Stimulated activated CD4-positive, alpha-beta T cell treated with anti-CD3 and anti-CD28 coated beads, Interleukin-1b, Interleukin-23, amount 100 ng/mL, for 48 hours (primary cell): ENCODE results near the gene ZNF195.
"Not testable (repeated sequence)": the region's sequence is repeated elsewhere in the genome, so short reads cannot be mapped to it uniquely, and the experiment has no call there.

Experiments
- DNase-seq: peaks from one replicate; pipeline ENCODE4 v3.0.0-alpha.2; 2020

Gene ZNF195

DNA sequence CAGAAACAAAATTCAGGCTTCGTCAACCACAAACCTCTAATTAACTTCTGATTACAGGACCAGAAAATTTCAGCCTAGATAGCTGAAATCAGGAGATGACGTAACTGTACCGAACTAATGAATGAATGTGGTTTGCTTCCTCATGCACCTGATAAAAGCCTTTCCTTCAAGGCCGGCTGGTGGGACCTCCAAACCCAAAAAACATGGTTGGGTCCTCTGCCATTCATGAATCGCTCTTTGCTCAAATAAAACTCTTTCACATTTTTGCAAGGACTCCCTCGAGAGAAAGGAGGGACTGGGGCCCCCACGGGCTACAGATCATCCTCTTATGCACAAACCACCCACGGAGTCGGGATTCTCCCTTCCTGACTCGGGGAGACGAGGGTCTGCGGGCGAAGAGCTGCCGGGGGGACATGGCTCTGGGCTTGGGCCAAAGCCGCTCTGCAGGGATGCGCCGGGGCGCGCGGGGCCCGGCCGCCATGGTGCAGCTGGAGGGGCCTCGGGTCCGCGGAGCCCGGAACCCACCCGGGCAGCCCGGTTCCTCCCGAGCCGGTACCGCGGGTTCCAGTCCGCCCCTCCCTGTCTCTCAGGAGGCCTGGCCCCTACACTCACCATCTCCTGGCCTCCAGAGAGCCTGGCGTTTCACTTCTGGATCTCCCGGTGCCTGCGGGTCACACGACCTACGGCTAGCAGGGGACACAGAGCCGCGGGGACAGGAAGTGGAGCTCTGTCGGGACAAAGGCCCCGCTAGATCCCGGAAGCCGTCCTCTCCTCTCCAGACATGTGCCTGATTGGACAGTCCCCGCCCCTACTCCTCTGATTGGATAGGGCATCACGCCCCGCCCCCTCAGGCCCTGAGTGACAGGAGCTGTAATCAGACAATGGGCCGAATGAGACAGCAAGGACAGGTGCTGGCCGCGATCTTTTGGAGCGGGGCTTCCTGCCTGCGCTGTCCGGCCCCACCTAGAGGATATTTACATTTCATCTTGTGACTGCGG, at the start of gene ZNF195:
ZNF195 (minus strand) TSS at position 721 of the 998 bp plus-strand sequence; CDS start at position 615, 106 bp downstream.
- DNase-seq: peak; percentile 99

DNA sequence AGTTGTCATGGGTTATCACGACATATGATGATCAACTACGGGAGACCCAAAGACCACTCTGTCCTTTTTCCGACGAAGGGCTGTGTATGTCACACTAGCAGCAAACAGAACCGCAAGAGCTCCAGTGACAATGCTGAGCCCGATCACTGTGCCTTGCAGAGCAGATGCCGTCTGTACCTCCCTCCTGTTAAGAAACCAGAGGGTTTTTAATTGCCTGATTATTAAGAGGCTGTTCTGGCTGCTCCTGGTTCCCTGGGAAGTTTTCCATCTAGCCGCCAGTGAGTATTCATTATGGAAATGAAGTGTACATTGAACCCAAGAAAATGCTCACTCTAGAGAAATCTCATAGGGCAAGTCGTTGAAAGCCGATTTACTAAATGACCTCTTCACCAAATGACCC, 49.1 kb upstream of the ZNF195 start:
- not testable (repeated sequence) for DNase-seq

DNA sequence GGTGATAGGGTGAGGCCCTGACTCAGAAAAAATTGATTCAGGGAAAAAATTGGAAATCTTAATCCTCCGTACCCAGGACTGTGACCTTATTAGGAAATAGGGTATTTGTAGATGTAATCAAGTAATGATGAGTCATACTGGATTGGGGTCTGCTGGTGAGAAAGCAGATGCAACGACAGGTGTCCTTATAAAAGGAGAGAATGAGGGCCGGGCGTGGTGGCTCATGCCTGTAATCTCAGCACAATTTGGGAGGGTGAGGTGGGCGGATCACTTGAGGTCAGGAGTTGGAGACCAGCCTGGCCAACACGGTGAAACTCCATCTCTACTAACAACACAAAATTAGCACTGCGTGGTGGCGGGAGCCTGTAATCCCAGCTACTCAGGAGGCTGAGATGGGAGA, 47.6 kb upstream of the ZNF195 start:
- DNase-seq: not testable (repeated sequence)

DNA sequence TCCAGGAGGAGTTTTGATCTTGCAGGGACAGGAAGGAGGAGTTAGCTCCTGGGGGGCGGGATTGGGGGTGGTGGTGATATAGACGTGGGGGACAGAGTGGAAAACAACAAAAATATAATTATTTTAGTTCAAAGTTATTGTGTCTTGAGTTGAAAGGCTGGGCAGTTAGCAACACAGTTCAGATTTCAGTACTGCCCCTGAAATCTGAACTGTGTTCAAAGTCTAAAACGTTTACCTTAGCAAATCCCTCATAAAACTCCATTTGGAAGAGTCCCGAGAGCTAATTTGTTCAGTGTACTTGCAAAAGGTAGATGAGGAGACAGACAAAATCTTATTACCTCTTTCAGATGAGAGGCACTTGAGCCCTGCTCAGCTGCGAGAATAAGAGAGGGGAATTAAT, 45.0 kb upstream of the ZNF195 start:
- not testable (repeated sequence) for DNase-seq

DNA sequence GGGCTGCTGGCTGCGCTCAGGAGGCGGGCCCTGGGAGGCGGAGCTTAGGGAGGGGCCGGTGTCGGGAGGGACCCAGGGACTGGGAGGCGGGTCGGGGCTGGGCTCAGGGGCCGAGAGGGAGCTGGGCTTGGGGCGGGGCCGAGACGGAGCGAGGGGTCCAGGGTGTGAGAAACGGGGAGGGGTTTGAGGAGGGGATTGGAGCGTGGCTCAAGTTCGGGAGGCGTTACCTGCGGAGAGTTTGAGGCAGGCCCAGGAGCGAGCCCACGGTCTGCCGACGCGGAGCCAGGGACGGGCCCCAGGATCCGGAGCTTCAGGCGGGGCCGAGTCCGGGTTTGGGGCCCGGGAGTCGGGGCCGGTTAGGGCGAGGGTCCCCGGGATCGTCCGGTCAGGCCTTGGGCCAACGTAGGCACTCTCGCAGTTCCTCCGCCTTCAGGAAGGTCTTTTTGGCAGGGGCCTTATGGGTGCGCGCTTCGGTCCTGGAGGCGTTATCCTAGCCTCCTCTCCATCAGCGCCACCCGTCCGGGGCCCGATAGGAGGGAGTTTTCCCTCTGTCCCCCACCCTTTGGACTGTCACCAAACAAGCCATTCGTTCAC, 44.3 kb upstream of the ZNF195 start:
- not testable (repeated sequence) for DNase-seq

DNA sequence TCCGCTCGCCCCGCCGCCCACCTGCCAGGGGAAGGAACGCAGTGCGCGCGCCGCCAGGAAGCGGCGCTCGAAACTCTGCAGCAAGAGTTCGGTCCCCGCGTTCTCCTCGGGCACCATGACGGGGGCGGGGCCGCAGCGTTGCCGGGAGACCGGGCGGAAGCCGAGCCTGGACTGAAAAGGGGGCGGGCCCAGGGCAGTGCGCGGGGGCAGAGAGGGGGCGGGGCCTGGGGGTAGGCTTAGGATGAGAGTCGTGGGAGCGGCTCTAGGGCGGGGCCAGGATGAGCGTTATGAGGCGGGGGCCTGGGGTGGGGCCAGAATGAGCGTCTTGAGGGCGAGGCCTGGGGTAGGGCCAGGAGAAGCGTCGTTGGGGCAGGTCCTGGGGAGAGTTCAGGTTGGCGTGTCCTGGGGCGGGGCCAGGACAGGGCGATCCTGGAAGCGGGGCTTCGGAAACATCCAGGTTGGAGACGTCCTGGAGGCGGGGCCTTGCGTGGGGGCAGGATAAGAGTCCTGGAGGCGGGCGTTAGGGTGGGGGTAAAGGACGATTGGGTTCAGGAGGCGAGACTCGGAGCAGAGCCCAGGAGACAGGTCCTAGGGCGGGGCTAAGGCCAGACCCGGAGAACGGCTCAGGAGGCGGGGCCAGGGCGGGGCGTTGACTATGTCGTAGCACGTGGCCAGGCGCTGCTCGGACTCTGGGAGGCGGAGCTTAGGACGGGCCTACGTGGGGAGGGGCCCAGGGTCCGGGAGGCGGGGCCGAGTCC, 43.6 kb upstream of the ZNF195 start:
- DNase-seq: peak; percentile 98

DNA sequence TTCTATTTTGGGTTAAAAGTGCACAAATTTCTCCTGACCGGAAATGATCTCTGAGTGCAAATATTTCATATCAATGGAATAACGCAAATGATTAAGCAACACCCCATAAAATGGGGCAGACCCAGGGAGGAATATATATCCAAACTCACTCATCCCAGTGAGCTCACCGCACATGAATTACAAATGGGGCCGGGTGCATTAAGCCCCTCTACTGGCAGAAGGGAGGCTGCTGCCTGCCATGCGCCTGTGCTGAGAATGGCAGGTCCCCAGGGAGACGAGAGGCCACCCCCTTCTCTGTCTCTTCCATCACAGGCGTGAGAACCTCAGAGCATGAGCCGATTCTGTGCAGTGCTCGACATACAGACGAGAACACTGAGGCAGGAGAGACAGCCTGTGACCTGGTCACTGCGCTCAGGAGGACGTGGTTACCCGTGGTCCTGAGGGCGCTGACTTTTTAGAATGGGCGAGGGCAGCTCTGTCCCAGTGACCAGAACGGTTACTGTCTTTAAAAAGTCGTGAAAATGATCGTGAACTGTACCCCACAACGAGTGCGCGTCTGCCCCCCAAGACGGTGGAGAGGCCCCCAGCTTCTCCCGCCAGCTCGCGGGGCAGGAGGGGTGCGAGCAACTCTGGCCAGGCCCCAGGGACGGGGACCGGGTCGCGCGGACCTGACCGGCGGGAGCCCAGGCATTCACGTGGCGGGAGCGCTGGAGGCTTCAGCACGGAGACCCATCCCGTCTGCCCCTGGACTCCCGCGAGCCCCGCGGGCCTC, 42.8 kb upstream of the ZNF195 start:
- DNase-seq: peak; percentile 43

DNA sequence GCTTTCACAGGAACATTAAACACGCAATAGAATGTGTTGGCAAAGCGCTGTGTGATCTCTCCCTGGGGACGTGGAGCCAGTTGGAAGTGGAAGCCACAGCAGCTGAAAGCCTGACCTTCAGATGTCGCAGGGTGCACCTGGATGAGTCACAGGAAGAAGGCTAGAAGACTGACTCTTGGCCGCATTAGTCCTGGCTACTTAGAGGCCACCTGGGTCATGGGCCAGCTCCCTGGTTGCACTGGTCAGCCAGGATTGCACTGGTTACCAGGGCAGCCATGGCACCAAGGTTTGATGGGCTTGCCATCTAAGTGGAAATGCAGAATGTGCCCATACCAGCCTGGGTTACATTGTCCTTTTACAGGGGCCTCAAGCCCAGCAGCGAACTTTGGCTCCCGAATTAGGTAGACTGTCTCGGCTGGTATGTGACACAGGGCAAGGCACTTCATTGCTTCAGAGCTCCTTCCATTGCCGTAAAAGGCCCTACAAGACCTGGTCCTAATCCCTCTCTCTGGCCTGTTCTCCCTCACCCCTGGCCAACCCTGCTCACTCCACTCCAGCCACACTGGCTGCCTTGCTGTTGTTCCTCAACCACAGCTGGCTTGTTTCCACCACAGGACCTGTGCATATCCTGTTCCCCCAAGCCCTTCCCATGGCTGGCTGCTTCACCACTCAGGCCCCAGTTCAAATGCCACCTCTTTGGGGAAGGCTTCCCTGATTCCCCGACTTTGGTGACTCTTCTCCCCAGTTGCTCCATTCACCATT, 41.5 kb upstream of the ZNF195 start:
- DNase-seq: not testable (repeated sequence)

DNA sequence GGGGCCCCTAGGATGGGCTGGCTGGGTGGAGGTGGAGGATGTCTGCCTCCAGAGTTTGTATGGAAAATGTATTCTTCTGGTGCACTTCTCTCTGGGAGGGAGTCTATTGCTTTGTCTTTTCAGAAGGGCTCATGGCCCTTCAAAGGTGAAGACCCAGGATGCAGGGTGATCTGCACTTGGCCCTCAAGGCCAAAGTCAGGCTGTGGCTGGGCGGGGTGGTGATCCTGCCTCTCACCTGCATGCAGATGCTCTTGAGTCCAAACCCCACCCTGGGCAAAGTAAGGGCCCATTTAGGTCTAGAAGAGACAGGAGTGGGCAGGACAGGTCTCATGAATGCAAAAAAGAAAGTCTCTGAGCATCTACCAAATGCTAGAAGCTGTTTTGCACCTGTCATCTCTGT, 40.5 kb upstream of the ZNF195 start:
- not testable (repeated sequence) for DNase-seq

DNA sequence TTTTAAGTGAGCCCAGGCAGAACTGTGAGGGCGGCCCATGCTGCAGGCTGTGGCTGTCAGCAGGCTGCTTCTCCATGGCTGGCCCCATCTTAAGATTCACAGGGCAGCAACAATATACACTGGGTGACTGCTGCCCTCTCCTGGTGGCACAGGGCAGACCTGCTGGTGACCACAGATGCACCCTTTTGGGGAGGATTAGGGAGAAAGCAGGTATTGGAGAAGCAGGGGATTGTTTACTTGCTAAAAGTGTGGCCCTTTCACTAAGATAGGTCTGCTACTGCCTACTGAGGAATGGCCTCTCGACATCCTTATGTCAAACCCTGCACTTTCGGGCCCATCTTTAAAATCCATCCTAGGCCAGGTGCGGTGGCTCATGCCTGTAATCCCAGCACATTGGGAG, 38.1 kb upstream of the ZNF195 start:
- DNase-seq: peak; percentile 62

DNA sequence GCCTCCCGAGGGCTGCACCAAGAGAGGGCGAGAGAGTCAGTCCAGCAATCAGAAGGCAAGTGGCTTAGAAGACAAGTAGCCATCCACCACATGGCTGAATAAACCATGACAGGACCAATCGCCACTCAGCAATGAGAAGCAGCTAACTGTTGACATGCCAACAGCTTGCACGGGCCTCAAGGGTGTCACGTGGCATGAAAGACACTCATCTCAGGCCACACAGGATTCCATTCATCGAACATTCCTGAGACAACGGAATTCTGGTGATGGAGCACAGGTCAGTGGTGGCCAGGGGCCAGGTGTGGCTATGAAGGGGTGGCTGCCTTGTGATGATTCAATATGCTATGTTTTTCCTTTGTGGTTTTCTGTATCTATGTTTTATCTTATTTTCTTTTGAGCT, 36.4 kb upstream of the ZNF195 start:
- DNase-seq: not testable (repeated sequence)

DNA sequence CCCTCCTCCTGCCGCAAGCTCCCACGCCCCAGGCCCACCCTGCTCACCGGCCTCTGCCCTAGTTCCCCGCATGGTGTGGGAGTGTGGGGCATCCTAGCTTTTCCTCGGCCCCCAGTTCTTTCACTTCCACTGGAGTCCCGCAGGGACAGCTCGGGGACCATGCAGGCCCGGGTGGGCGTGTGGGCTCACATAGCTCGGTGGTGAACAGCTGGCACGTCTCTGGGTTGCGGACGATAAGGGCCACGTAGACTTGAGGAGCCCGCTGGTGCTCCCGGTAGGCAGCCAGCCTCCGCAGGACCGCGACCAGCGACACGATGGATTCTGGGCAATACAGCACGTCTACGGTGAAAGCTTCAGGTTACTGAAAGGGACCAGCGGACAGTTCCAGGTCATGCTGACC, 34.7 kb upstream of the ZNF195 start:
- not testable (repeated sequence) for DNase-seq

DNA sequence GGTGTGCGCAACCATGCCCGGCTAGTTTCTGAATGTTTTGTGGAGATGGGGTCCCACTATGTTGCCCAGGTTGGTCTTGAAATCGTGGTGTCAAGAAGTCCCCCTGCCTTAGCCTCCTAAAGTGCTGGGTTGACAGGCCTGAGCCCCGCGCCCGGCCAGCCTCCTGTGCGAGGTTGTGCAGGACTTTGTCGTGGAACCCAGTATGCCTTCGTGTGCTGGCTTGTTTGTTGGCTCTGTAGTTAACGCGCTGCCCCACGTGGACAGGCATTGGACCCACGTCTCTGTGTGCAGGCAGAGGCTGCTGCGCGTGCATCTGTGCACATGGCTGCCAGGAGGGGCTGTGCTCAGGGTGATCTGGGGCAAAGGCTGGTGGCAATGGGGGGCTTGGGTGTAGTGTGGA, 33.9 kb upstream of the ZNF195 start:
- no peak for DNase-seq

DNA sequence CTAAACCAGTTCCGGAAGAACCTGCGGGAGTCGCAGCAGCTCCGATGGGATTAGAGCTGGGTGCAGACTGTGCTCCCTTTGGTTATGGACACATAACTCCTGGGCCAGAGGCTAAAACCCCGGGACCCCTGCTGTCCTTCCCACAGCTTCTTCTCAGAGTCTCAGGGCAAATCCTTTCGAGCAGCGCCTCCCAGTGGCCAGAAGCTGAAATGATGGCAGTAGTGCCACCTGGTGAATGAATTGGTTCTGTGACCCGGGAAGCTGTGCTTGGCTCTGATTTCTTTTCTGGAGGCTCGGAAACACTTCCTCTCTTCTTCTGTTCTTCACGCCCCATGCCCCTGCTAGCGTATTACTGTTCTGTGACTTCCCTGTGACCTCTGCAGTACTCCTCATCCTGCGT, 29.8 kb upstream of the ZNF195 start:
- DNase-seq: peak; percentile 74

DNA sequence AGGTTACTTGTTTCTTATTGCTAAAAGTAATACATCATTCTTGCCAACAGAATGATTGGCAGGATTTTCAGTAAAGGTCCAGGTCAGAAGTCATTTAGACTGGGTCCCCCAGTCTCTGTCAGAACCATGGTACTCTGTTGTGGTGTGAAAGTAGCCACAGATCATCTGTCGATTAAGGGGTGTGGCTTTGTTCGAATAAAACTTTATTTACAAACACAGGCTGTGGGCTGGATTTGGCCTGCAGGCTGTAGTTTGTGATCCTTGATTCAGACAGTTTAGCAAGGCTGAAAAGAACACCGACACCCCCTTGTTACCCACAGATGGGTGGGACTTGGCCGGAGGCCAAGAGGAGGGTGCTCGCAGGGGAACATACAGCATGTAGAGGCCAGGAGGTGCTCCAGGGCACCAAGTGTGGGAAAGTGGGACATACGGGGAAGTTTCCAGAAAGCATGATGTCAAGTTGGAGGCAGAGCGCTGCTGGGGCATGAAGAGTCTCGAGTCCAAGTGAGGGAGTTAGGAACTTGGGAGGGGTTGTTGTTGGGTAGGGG, 29.2 kb upstream of the ZNF195 start:
- not testable (repeated sequence) for DNase-seq

DNA sequence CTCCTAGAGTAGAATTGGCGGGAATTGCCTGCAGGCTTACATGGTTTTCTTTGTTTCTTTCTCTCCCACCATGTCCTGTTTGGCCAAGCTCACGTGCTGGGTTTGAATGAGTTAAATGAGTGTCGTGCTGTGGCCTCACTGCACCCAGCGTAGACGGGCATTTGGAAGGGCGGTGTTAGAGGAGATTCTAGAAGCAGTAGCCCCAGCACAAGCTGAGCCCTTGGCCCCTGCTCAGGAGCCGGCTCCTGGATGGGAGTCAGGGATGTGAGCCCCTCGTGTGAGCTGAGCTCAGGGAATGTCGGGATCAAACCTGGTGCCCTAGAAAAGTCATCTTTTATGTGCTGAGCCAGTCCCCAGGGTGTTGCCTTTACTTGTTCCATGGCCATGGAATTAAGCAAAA, 28.0 kb upstream of the ZNF195 start:
- not testable (repeated sequence) for DNase-seq

DNA sequence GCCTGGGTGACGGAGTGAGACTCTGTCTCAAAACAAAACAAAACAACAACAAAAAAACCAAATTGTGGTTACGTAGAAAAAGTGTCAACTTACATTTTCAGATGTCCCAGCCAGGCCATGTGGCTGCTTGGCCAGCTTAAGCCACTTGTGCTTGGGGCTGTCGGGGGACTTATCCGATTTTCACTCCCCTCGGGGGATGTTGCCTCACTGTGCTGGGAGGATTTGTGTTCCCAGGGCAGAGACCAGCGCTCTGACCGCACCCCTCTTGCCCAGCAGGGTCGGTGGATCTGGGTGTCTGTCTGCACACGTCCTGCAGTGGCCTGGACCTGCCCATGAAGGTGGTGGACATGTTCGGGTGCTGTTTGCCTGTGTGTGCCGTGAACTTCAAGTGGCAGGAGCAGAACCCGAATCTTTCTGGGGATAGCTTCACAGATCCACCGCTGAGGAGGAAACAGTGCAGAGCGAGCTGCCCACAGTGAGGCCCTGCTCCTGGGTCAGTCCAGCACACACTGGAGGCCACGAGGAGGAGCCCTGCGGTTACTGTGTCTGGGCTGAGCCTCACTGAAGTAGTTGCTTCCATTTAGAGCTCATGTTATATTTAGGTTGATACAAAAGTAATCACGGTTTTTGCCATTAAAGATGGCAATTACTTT, 27.4 kb upstream of the ZNF195 start:
- DNase-seq: not testable (repeated sequence)

DNA sequence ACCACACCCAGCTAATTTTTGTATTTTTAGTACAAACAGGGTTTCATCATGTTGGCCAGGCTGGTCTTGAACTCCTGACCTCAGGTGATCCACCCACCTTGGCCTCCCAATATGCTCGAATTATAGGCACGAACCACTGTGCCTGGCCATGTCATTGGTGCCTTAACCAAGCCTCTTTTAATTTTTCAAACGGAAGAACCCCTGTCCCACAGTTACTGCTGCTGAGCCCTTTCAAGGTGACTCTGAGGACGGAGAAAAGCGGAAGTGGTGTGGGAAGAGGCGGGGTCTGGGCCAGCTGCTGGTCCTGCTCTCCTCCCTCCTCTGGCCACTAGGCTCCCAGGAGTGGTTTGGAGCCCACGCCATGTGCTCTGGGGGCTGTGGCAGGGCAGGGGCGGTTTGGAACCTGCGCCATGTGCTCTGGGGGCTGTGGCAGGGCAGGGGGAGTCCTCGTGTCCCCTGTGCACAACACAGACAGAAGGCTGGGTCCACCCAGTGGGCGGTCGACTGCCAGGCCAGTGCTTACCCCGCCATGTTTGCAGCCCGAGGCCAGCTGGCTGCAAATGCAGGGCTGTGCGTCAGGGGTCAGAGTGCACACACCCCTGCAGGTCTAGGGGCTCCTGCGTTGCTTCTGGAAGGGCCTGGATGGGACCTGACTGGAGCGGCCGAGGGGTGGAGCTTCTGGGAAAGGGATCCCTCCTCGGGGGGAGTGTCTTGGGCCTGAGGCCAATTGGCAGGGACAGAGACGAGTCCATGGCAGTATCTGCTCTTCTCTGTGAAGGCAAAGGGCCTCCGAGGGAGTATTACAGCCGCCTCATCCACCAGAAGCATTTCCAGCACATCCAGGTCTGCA, 25.4 kb upstream of the ZNF195 start:
- not testable (repeated sequence) for DNase-seq

DNA sequence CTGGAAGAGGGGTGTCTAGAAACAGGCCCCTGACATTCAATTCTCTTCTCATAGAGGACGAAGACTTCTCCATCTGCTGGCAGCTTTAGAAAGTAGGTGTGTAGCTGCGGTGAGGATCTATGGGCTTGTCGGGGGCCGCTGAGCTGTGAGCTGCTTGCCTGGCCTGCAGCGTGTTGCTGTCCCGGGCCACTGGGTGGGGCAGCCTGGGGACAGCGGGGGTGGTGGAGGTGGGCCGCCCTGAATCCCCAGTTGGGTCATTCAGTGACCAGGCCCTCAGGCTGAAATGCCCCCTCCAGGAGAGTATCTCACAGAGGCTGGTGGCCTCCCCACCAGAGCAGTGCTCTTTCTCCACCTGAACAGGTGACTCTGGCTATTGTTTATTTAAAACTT, 23.9 kb upstream of the ZNF195 start:
- DNase-seq: not testable (repeated sequence)
